Breast epithelium (tissue), 4 donors: Measurements from ENCODE around the gene SERPINE3. TPM values are rescaled to one million over a fixed set of nuclear protein-coding genes. Genes with fewer than 3 reads are reported as not detected.

ENCODE experiments used
- DNase-seq, 2 donors: peaks; one replicate each; pipeline ENCODE4 v3.0.0-alpha.2; 2019; ENCODE audit warnings: low spot score in 2 of 2
- H3K27ac ChIP-seq, 2 donors: fragments of 200-600 bp; sonication (generic) in 1 of 2; one replicate each; pipeline ENCODE4 v1.5.1; 2016 to 2019; ENCODE audit warnings: mild to moderate bottlenecking in 1 of 2
- H3K27me3 ChIP-seq, 2 donors: fragments of 200-600 bp; sonication (generic) in 1 of 2; one replicate each; pipeline versions ENCODE4 v1.5.1 to v1.6.0; 2017 to 2019; ENCODE audit warnings: control low read depth in 1 of 2, mild to moderate bottlenecking in 1 of 2
- H3K36me3 ChIP-seq: fragments of 200-600 bp; one replicate; pipeline ENCODE4 v1.5.1; 2019
- H3K4me1 ChIP-seq, 2 donors: fragments of 200-600 bp; sonication (generic); one replicate each; pipeline ENCODE4 v1.5.1; 2016 to 2019; ENCODE audit warnings: control low read depth in 1 of 2
- H3K4me3 ChIP-seq, 3 donors: fragments of 200-600 bp; sonication (generic); 1 replicate in 2 of 3; 2 replicates in 1 of 3; pipeline ENCODE4 v1.5.1; 2016 to 2019; ENCODE audit warnings: mild to moderate bottlenecking in 3 of 3, moderate library complexity in 2 of 3
- H3K9me3 ChIP-seq, 2 donors: fragments of 200-600 bp; sonication (generic) in 1 of 2; one replicate each; pipeline ENCODE4 v1.5.1; 2016 to 2019; ENCODE audit warnings: control low read depth in 1 of 2
- POLR2A ChIP-seq: fragments of 450-650 bp; IDR thresholded peaks from one replicate; pipeline ENCODE4 v1.6.1; 2016; ENCODE audit warnings: antibody characterized with exemption, mild to moderate bottlenecking, moderate library complexity
- POLR2AphosphoS5 ChIP-seq, 3 donors: sonication (generic); formaldehyde crosslinking; IDR thresholded peaks; one replicate each; pipeline ENCODE4 v1.6.1; 2017; ENCODE audit warnings: antibody characterized with exemption in 3 of 3
- intact Hi-C: fragments of 100-400 bp; cut with DNase I; formaldehyde crosslinking; loops from one replicate; pipeline ENCODE4 v1.15.1; 2023; ENCODE audit warnings: low total_unique reads
- total RNA-seq, 3 donors: library from RNA; depleted of rRNA; stranded (reverse); fragments of >200 nt; gene quantifications; one replicate each; pipeline ENCODE4 v1.1.0, GENCODE V29; 2016
- TF ChIP-seq, protein P1 (sequence below), 3 donors: fragments of 450-650 bp; IDR thresholded peaks; one replicate each; pipeline ENCODE4 v1.5.1; 2016 to 2017; ENCODE audit warnings: antibody characterized with exemption in 3 of 3, mild to moderate bottlenecking in 3 of 3, moderate library complexity in 3 of 3

The SERPINE3 gene
- total RNA-seq, 3 donors from 2014 or later: 0.16 to 0.73 TPM; not detected in 1

DNA sequence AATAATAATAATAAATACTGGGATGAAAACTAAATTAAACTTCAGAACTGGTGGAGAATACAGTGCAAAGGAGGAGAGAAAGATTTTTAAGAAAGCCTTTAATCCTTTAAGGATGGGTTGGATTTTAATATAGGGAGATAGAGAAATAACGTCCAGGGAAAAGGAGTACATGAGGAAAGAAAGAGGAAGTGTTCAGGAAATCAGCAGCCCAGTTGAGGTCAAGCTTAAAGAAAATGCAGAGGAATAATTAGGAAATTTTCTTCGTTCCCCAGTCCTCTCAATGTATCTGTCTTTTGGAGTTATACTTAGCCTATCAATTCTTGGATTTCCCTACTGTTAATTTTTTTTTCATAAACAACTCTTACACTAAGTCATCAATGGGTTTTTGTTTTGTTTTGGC, 65.7 kb downstream of the SERPINE3 start:
- H3K36me3 ChIP-seq: no peaks in the 10 kb centered on the region
- H3K27me3 ChIP-seq: no peaks in the 10 kb centered on the region
- no peak overlapping the region for H3K27ac ChIP-seq
- no peaks in the 10 kb centered on the region for H3K9me3 ChIP-seq
- no peaks in the 10 kb centered on the region for H3K4me1 ChIP-seq
- H3K4me3 ChIP-seq: no peak overlapping the region
- no peak for DNase-seq
- TF ChIP-seq, protein P1, sequence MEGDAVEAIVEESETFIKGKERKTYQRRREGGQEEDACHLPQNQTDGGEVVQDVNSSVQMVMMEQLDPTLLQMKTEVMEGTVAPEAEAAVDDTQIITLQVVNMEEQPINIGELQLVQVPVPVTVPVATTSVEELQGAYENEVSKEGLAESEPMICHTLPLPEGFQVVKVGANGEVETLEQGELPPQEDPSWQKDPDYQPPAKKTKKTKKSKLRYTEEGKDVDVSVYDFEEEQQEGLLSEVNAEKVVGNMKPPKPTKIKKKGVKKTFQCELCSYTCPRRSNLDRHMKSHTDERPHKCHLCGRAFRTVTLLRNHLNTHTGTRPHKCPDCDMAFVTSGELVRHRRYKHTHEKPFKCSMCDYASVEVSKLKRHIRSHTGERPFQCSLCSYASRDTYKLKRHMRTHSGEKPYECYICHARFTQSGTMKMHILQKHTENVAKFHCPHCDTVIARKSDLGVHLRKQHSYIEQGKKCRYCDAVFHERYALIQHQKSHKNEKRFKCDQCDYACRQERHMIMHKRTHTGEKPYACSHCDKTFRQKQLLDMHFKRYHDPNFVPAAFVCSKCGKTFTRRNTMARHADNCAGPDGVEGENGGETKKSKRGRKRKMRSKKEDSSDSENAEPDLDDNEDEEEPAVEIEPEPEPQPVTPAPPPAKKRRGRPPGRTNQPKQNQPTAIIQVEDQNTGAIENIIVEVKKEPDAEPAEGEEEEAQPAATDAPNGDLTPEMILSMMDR (IDR thresholded peaks at IDR 0.05): no peak
- TF ChIP-seq POLR2A (no peak), POLR2AphosphoS5 (IDR thresholded peaks at IDR 0.05) (no peak)
- intact Hi-C loops: no loop called here

DNA sequence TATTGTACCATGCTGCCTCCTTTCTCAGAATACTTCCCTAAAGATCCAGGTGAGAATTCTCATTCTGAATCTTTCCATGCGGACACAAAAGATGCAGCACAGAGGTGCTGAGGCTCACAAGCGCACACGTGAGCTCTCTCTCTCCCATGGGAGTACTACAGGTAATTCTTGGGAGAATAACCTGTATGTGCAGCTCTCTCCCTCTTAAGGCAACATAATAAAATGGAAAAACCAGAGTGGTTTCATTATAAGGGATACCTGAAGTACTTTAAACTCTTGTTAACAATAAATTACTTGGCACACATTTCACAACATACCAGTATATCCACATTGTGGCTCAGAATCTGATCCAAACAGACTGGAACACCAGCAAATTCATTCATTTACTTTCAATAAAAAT, 72.9 kb downstream of the SERPINE3 start:
- peaks cover 0 to 4% of the 10 kb centered on the region in 2 donors for H3K9me3 ChIP-seq
- intact Hi-C loops: no loop called here
- H3K27me3 ChIP-seq: no peaks in the 10 kb centered on the region
- no peak overlapping the region for H3K27ac ChIP-seq
- DNase-seq: no peak
- TF ChIP-seq POLR2AphosphoS5 (IDR thresholded peaks at IDR 0.05) (no peak), POLR2A (no peak)
- TF ChIP-seq, protein P1 (IDR thresholded peaks at IDR 0.05): no peak
- H3K36me3 ChIP-seq: no peaks in the 10 kb centered on the region
- H3K4me1 ChIP-seq: no peaks in the 10 kb centered on the region
- no peak overlapping the region for H3K4me3 ChIP-seq

Other genes starting within 250 kb of the SERPINE3 start
- gene C13orf42, start 228.4 kb upstream of the SERPINE3 start, total RNA-seq: not detected
- 1 to 10 TPM; 2.2 to 7.9 (median 6.1) TPM for gene FAM124A, start 117.3 kb upstream of the SERPINE3 start, total RNA-seq
- gene INTS6, start 113.3 kb downstream of the SERPINE3 start, total RNA-seq: 10 to 100 TPM; 31.2 to 76.7 (median 50.5) TPM
- gene WDFY2, start 244.8 kb downstream of the SERPINE3 start, total RNA-seq: 10 to 100 TPM; 21.0 to 27.7 (median 21.4) TPM